ENCODE results near the gene PIK3CG.
"Not testable (repeated sequence)": the region's sequence is repeated elsewhere in the genome, so short reads cannot be mapped to it uniquely, and the experiment has no call there.

- TF ChIP-seq CTCF, POLR2A (IDR thresholded peaks at IDR 0.05): not testable (repeated sequence)
These were observed 13.4 kb upstream of the PIK3CG start for GRCh38 chr7:106851632-106852031.
